Kidney glomerular epithelial cell (primary cell): ENCODE measurements around the gene MTSS2.
A peak's percentile ranks its signal among the peaks of the same experiment; 100 is the strongest.

Experiments
- DNase-seq: peaks from one replicate; lab custom pipeline; 2025; lab: John Stamatoyannopoulos, UW

The MTSS2 gene

GRCh38 chr16:70700101-70701020, 14.5 kb upstream of the MTSS2 start:
- DNase-seq, result no peak

GRCh38 chr16:70699696-70700095, 13.8 kb upstream of the MTSS2 start:
- DNase-seq, result no peak

- no peak for DNase-seq
These were observed 13.0 kb upstream of the MTSS2 start for GRCh38 chr16:70698901-70699300.

- no peak for DNase-seq
These were observed 11.8 kb upstream of the MTSS2 start for GRCh38 chr16:70697594-70698170.

- no peak for DNase-seq
These were observed 11.2 kb upstream of the MTSS2 start for GRCh38 chr16:70696952-70697593.

- no peak for DNase-seq
These were observed 10.5 kb upstream of the MTSS2 start for GRCh38 chr16:70696355-70696754.

GRCh38 chr16:70695331-70696070, 9.6 kb upstream of the MTSS2 start:
- peak; percentile 42 for DNase-seq

- DNase-seq, result no peak
These were observed 9.0 kb upstream of the MTSS2 start for GRCh38 chr16:70694868-70695218.

- DNase-seq, result peak; percentile 87
These were observed 8.4 kb upstream of the MTSS2 start for GRCh38 chr16:70694088-70694867.

GRCh38 chr16:70692873-70693671, 7.2 kb upstream of the MTSS2 start:
- no peak for DNase-seq

- DNase-seq, result no peak
These were observed 6.4 kb upstream of the MTSS2 start for GRCh38 chr16:70692130-70692872.

- DNase-seq, result no peak
These were observed 5.6 kb upstream of the MTSS2 start for GRCh38 chr16:70691223-70692129.

- no peak for DNase-seq
These were observed 4.4 kb upstream of the MTSS2 start for GRCh38 chr16:70689970-70690891.

GRCh38 chr16:70689035-70689969, 3.4 kb upstream of the MTSS2 start:
- DNase-seq, result no peak

GRCh38 chr16:70688246-70688742, 2.4 kb upstream of the MTSS2 start:
- DNase-seq, result no peak

GRCh38 chr16:70687671-70688245, 1.9 kb upstream of the MTSS2 start:
- no peak for DNase-seq
